ENCODE data around the gene KCNJ4.

The KCNJ4 gene

GRCh38 chr22:38443628-38444521 is 11.1 kb downstream of the KCNJ4 start:
- no peak overlapping the region for H3K4me3 ChIP-seq (ENCODE audit: low read depth in 1 of 2, low read length in 1 of 2)

GRCh38 chr22:38442967-38443627 is 11.9 kb downstream of the KCNJ4 start:
- no peak for TF ChIP-seq CTCF (IDR thresholded peaks at IDR 0.05)
- H3K27me3 ChIP-seq = peaks cover 61% of the 10 kb centered on the region
- no peak overlapping the region for H3K27ac ChIP-seq

More at GRCh38 chr22:38443628-38444521, 11.1 kb downstream of the KCNJ4 start:
- Histone ChIP-seq H3K4me1 (ENCODE audit: control insufficient read depth in 1 of 2, insufficient read depth in 1 of 2, low read depth in 1 of 2, low read length in 1 of 2) (no peaks in the 10 kb centered on the region), H3K27ac (no peak overlapping the region), H3K9me3 (no peaks in the 10 kb centered on the region), H3K27me3 (peaks cover 69% of the 10 kb centered on the region), H3K36me3 (no peaks in the 10 kb centered on the region)
- no peak for TF ChIP-seq CTCF (IDR thresholded peaks at IDR 0.05)

GRCh38 chr22:38441620-38442287 is 13.2 kb downstream of the KCNJ4 start:
- no peak overlapping the region for H3K27ac ChIP-seq
- no peaks in the 10 kb centered on the region for H3K9me3 ChIP-seq
- H3K4me3 ChIP-seq (ENCODE audit: low read depth in 1 of 2, low read length in 1 of 2) = no peak overlapping the region
- H3K27me3 ChIP-seq = peaks cover 61% of the 10 kb centered on the region
- no peaks in the 10 kb centered on the region for H3K36me3 ChIP-seq
- TF ChIP-seq CTCF (IDR thresholded peaks at IDR 0.05) = no peak
- no peaks in the 10 kb centered on the region for H3K4me1 ChIP-seq (ENCODE audit: control insufficient read depth in 1 of 2, insufficient read depth in 1 of 2, low read depth in 1 of 2, low read length in 1 of 2)

More at GRCh38 chr22:38442967-38443627, 11.9 kb downstream of the KCNJ4 start:
- H3K9me3 ChIP-seq = no peaks in the 10 kb centered on the region
- no peaks in the 10 kb centered on the region for H3K36me3 ChIP-seq
- H3K4me1 ChIP-seq (ENCODE audit: control insufficient read depth in 1 of 2, insufficient read depth in 1 of 2, low read depth in 1 of 2, low read length in 1 of 2) = no peaks in the 10 kb centered on the region
- H3K4me3 ChIP-seq (ENCODE audit: low read depth in 1 of 2, low read length in 1 of 2) = no peak overlapping the region

GRCh38 chr22:38440747-38441350 is 14.2 kb downstream of the KCNJ4 start:
- H3K36me3 ChIP-seq = no peaks in the 10 kb centered on the region
- no peak overlapping the region for H3K4me3 ChIP-seq (ENCODE audit: low read depth in 1 of 2, low read length in 1 of 2)
- H3K4me1 ChIP-seq (ENCODE audit: control insufficient read depth in 1 of 2, insufficient read depth in 1 of 2, low read depth in 1 of 2, low read length in 1 of 2) = no peaks in the 10 kb centered on the region
- H3K9me3 ChIP-seq = no peaks in the 10 kb centered on the region
- H3K27ac ChIP-seq = no peak overlapping the region
- TF ChIP-seq CTCF (IDR thresholded peaks at IDR 0.05) = no peak
- peaks cover 54% of the 10 kb centered on the region for H3K27me3 ChIP-seq

- H3K9me3 ChIP-seq = no peaks in the 10 kb centered on the region
- TF ChIP-seq CTCF (IDR thresholded peaks at IDR 0.05) = no peak
- H3K27me3 ChIP-seq = peaks cover 40% of the 10 kb centered on the region
- H3K4me3 ChIP-seq (ENCODE audit: low read depth in 1 of 2, low read length in 1 of 2) = no peak overlapping the region
- H3K36me3 ChIP-seq = no peaks in the 10 kb centered on the region
- H3K27ac ChIP-seq = no peak overlapping the region
- no peaks in the 10 kb centered on the region for H3K4me1 ChIP-seq (ENCODE audit: control insufficient read depth in 1 of 2, insufficient read depth in 1 of 2, low read depth in 1 of 2, low read length in 1 of 2)
Observed at GRCh38 chr22:38437416-38437815, 17.6 kb downstream of the KCNJ4 start.
